Measurements from ENCODE around the gene MEDAG.

DNA sequence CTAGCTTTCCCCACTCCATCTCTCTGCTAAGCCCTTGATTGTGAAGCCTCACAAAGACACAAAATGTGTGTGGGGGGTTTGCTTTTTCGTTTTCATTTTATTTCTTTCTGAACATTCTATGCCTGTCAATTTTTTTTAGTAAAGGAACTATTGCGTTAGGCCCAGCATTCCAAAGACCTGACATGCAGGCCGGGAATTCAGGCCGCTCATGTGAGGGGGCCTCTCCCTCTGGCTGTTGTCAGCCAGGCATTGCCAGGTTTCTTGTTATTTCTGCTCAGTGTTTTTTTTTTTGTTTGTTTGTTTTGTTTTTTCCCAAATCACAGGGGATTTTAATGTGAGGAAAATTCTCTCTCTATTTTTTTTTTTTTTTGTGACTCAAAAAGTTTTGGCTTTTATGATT, 10.3 kb upstream of the MEDAG start:
- TF ChIP-seq OSR1 (CRISPR knock-in tag; IDR thresholded peaks at IDR 0.05), result no peak
- no peak for TF ChIP-seq TCF4 (CRISPR knock-in tag; IDR thresholded peaks at IDR 0.05; ENCODE audit: borderline replicate concordance)
- no peak for TF ChIP-seq ZFP3 (CRISPR knock-in tag; IDR thresholded peaks at IDR 0.05)
- TF ChIP-seq, protein P1, sequence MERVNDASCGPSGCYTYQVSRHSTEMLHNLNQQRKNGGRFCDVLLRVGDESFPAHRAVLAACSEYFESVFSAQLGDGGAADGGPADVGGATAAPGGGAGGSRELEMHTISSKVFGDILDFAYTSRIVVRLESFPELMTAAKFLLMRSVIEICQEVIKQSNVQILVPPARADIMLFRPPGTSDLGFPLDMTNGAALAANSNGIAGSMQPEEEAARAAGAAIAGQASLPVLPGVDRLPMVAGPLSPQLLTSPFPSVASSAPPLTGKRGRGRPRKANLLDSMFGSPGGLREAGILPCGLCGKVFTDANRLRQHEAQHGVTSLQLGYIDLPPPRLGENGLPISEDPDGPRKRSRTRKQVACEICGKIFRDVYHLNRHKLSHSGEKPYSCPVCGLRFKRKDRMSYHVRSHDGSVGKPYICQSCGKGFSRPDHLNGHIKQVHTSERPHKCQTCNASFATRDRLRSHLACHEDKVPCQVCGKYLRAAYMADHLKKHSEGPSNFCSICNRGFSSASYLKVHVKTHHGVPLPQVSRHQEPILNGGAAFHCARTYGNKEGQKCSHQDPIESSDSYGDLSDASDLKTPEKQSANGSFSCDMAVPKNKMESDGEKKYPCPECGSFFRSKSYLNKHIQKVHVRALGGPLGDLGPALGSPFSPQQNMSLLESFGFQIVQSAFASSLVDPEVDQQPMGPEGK (CRISPR knock-in tag; IDR thresholded peaks at IDR 0.05; ENCODE audit: borderline replicate concordance), result no peak
- no peak for TF ChIP-seq ZNF8 (CRISPR knock-in tag; IDR thresholded peaks at IDR 0.05)
- no peak for TF ChIP-seq ZNF70 (CRISPR knock-in tag; IDR thresholded peaks at IDR 0.05)
- no peak for TF ChIP-seq CSDC2 (CRISPR knock-in tag; IDR thresholded peaks at IDR 0.05)
- TF ChIP-seq, protein P2, sequence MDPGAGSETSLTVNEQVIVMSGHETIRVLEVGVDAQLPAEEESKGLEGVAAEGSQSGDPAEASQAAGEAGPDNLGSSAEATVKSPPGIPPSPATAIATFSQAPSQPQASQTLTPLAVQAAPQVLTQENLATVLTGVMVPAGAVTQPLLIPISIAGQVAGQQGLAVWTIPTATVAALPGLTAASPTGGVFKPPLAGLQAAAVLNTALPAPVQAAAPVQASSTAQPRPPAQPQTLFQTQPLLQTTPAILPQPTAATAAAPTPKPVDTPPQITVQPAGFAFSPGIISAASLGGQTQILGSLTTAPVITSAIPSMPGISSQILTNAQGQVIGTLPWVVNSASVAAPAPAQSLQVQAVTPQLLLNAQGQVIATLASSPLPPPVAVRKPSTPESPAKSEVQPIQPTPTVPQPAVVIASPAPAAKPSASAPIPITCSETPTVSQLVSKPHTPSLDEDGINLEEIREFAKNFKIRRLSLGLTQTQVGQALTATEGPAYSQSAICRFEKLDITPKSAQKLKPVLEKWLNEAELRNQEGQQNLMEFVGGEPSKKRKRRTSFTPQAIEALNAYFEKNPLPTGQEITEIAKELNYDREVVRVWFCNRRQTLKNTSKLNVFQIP (CRISPR knock-in tag; IDR thresholded peaks at IDR 0.05; ENCODE audit: borderline replicate concordance, low read depth), result no peak
